ENCODE data around the gene PALD1.

DNA sequence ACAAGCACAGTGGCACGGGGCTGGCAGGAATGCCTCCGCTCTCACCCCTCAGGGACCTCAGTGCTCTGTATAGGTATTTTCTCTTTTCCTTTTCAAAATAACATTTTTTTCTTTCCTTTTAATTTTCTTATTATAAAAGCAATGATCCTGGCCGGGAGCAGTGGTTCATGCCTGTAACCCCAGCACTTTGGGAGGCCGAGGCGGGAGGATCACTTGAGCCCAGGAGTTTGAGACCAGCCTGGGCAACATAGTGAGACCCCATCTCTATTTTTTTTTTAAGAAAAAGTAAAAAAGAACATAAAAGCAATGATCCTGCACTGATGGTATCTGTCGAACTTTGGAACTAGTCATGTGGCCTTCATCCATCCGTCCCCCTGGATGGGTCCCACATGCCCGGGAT, 120.8 kb downstream of the PALD1 start:
- TF ChIP-seq, protein P1, sequence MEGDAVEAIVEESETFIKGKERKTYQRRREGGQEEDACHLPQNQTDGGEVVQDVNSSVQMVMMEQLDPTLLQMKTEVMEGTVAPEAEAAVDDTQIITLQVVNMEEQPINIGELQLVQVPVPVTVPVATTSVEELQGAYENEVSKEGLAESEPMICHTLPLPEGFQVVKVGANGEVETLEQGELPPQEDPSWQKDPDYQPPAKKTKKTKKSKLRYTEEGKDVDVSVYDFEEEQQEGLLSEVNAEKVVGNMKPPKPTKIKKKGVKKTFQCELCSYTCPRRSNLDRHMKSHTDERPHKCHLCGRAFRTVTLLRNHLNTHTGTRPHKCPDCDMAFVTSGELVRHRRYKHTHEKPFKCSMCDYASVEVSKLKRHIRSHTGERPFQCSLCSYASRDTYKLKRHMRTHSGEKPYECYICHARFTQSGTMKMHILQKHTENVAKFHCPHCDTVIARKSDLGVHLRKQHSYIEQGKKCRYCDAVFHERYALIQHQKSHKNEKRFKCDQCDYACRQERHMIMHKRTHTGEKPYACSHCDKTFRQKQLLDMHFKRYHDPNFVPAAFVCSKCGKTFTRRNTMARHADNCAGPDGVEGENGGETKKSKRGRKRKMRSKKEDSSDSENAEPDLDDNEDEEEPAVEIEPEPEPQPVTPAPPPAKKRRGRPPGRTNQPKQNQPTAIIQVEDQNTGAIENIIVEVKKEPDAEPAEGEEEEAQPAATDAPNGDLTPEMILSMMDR (IDR thresholded peaks at IDR 0.05): no peak
- TF ChIP-seq POLR2A (IDR thresholded peaks at IDR 0.05) (no peak), POLR2AphosphoS5 (IDR thresholded peaks at IDR 0.05) (no peak)

All from suprapubic skin (tissue), 4 donors.